Occipital lobe (tissue), 2 donors: ENCODE measurements around the gene IFRD2. TPM values are rescaled to one million over a fixed set of nuclear protein-coding genes. Genes with fewer than 3 reads are reported as not detected.
A peak's percentile ranks its signal among the peaks of the same experiment; 100 is the strongest.
"Not testable (repeated sequence)": the region's sequence is repeated elsewhere in the genome, so short reads cannot be mapped to it uniquely, and the experiment has no call there.

Experiments
- DNase-seq: peaks from one replicate; lab custom pipeline; 2025; lab: John Stamatoyannopoulos, UW
- total RNA-seq: library from RNA; depleted of rRNA; stranded (reverse); fragments of >200 nt; gene quantifications from one replicate; pipeline ENCODE4 v1.2.3, GENCODE V29; 2014

IFRD2 gene
- total RNA-seq, 1 donor from 2014 or later: 15.1 TPM

GRCh38 chr3:50251220-50251619, 41.0 kb downstream of the IFRD2 start:
- no peak for DNase-seq

GRCh38 chr3:50250514-50250913, 41.7 kb downstream of the IFRD2 start:
- DNase-seq: no peak

GRCh38 chr3:50249457-50249856, 42.8 kb downstream of the IFRD2 start:
- no peak for DNase-seq

- no peak for DNase-seq
These were observed 43.8 kb downstream of the IFRD2 start for GRCh38 chr3:50248387-50248786.

- DNase-seq: no peak
These were observed 45.7 kb downstream of the IFRD2 start for GRCh38 chr3:50246517-50246954.

GRCh38 chr3:50245831-50246516, 46.3 kb downstream of the IFRD2 start:
- DNase-seq: peak; percentile 70

GRCh38 chr3:50245251-50245745, 46.9 kb downstream of the IFRD2 start:
- no peak for DNase-seq

GRCh38 chr3:50244813-50245212, 47.4 kb downstream of the IFRD2 start:
- DNase-seq: not testable (repeated sequence)

- no peak for DNase-seq
These were observed 48.7 kb downstream of the IFRD2 start for GRCh38 chr3:50243543-50243895.

GRCh38 chr3:50242851-50243542, 49.2 kb downstream of the IFRD2 start:
- DNase-seq: no peak

GRCh38 chr3:50242381-50242770, 49.9 kb downstream of the IFRD2 start:
- DNase-seq: no peak

- DNase-seq: no peak
These were observed 50.4 kb downstream of the IFRD2 start for GRCh38 chr3:50241713-50242380.

GRCh38 chr3:50241163-50241562, 51.1 kb downstream of the IFRD2 start:
- DNase-seq: no peak

- no peak for DNase-seq
These were observed 52.6 kb downstream of the IFRD2 start for GRCh38 chr3:50239649-50240048.

GRCh38 chr3:50238549-50239026, 53.6 kb downstream of the IFRD2 start:
- DNase-seq: peak; percentile 68

- peak; percentile 58 for DNase-seq
These were observed 54.3 kb downstream of the IFRD2 start for GRCh38 chr3:50237754-50238548.

Other genes starting within 250 kb of the IFRD2 start
- 205 TPM for gene RBM5, start 203.5 kb downstream of the IFRD2 start, total RNA-seq
- gene SEMA3F, start 137.1 kb downstream of the IFRD2 start, total RNA-seq: 5.8 TPM
- gene GNAT1, start 100.8 kb downstream of the IFRD2 start, total RNA-seq: not detected
- gene SLC38A3, start 87.2 kb downstream of the IFRD2 start, total RNA-seq: 5.0 TPM
- gene GNAI2, start 56.2 kb downstream of the IFRD2 start, total RNA-seq: 84.5 TPM
- 2.3 TPM for gene SEMA3B, start 23.3 kb downstream of the IFRD2 start, total RNA-seq
- 0.47 TPM for gene LSMEM2, start 13.3 kb downstream of the IFRD2 start, total RNA-seq
- gene HYAL3, start 7.0 kb upstream of the IFRD2 start, total RNA-seq: 6.6 TPM
- 4.5 TPM for gene NAA80, start 7.0 kb upstream of the IFRD2 start, total RNA-seq
- gene HYAL1, start 11.1 kb upstream of the IFRD2 start, total RNA-seq: 0.16 TPM
- 30.9 TPM for gene HYAL2, start 30.3 kb upstream of the IFRD2 start, total RNA-seq
- gene TUSC2, start 35.8 kb upstream of the IFRD2 start, total RNA-seq: 16.2 TPM
- 7.8 TPM for gene RASSF1, start 48.4 kb upstream of the IFRD2 start, total RNA-seq
- 2.5 TPM for gene ZMYND10, start 53.3 kb upstream of the IFRD2 start, total RNA-seq
- 19.0 TPM for gene NPRL2, start 58.3 kb upstream of the IFRD2 start, total RNA-seq
- gene CYB561D2, start 58.4 kb upstream of the IFRD2 start, total RNA-seq: 10.0 TPM
- gene TMEM115, start 67.1 kb upstream of the IFRD2 start, total RNA-seq: 19.8 TPM
- 2.2 TPM for gene CACNA2D2, start 211.2 kb upstream of the IFRD2 start, total RNA-seq